ENCODE data around the gene TMED1.

TMED1 gene

GRCh38 chr19:10811391-10812111 is 24.5 kb downstream of the TMED1 start:
- no peak overlapping the region for H3K4me3 ChIP-seq (ENCODE audit: low read depth, low read length)
- TF ChIP-seq CTCF (IDR thresholded peaks at IDR 0.05; ENCODE audit: low read depth, low read length) = no peak
- no peak overlapping the region for H3K27ac ChIP-seq
- peaks cover 45% of the 10 kb centered on the region for H3K36me3 ChIP-seq
- no peak for DNase-seq
- no peaks in the 10 kb centered on the region for H3K27me3 ChIP-seq (ENCODE audit: insufficient read depth, low read depth, severe bottlenecking)
- H3K9me3 ChIP-seq (ENCODE audit: severe bottlenecking) = no peaks in the 10 kb centered on the region

GRCh38 chr19:10809651-10810285 is 26.2 kb downstream of the TMED1 start:
- peaks cover 51% of the 10 kb centered on the region for H3K36me3 ChIP-seq
- no peak for TF ChIP-seq CTCF (IDR thresholded peaks at IDR 0.05; ENCODE audit: low read depth, low read length)
- no peaks in the 10 kb centered on the region for H3K9me3 ChIP-seq (ENCODE audit: severe bottlenecking)
- DNase-seq = no peak
- no peaks in the 10 kb centered on the region for H3K27me3 ChIP-seq (ENCODE audit: insufficient read depth, low read depth, severe bottlenecking)
- no peak overlapping the region for H3K4me3 ChIP-seq (ENCODE audit: low read depth, low read length)
- H3K27ac ChIP-seq = no peak overlapping the region; the same call in 1 of the 2 replicates

GRCh38 chr19:10808937-10809649 is 26.9 kb downstream of the TMED1 start:
- Histone ChIP-seq H3K4me3 (ENCODE audit: low read depth, low read length) (no peak overlapping the region), H3K27ac (no peak overlapping the region; the same call in 1 of the 2 replicates), H3K36me3 (peaks cover 56% of the 10 kb centered on the region), H3K27me3 (ENCODE audit: insufficient read depth, low read depth, severe bottlenecking) (no peaks in the 10 kb centered on the region), H3K9me3 (ENCODE audit: severe bottlenecking) (no peaks in the 10 kb centered on the region)
- no peak for TF ChIP-seq CTCF (IDR thresholded peaks at IDR 0.05; ENCODE audit: low read depth, low read length)
- DNase-seq = no peak

GRCh38 chr19:10805758-10806247 is 30.2 kb downstream of the TMED1 start:
- DNase-seq = peak; percentile 82
- H3K9me3 ChIP-seq (ENCODE audit: severe bottlenecking) = no peaks in the 10 kb centered on the region
- no peaks in the 10 kb centered on the region for H3K27me3 ChIP-seq (ENCODE audit: insufficient read depth, low read depth, severe bottlenecking)
- peak overlapping the region; percentile 49 for H3K27ac ChIP-seq
- TF ChIP-seq CTCF (IDR thresholded peaks at IDR 0.05; ENCODE audit: low read depth, low read length) = no peak
- H3K4me3 ChIP-seq (ENCODE audit: low read depth, low read length) = no peak overlapping the region
- peaks cover 70% of the 10 kb centered on the region for H3K36me3 ChIP-seq

GRCh38 chr19:10805065-10805757 is 30.8 kb downstream of the TMED1 start:
- no peak for DNase-seq
- H3K36me3 ChIP-seq = peaks cover 71% of the 10 kb centered on the region
- TF ChIP-seq CTCF (IDR thresholded peaks at IDR 0.05; ENCODE audit: low read depth, low read length) = no peak
- H3K27me3 ChIP-seq (ENCODE audit: insufficient read depth, low read depth, severe bottlenecking) = no peaks in the 10 kb centered on the region
- no peak overlapping the region for H3K4me3 ChIP-seq (ENCODE audit: low read depth, low read length)
- no peaks in the 10 kb centered on the region for H3K9me3 ChIP-seq (ENCODE audit: severe bottlenecking)
- H3K27ac ChIP-seq = peak overlapping the region; percentile 49

Data from WERI-Rb-1 (cell line).